Measurements from ENCODE around the gene NPLOC4.

- TF ChIP-seq CTCF (IDR thresholded peaks at IDR 0.05) (no peak), POLR2A (IDR thresholded peaks at IDR 0.05) (no peak), POLR2AphosphoS5 (IDR thresholded peaks at IDR 0.05) (no peak)
Observed at GRCh38 chr17:81664051-81664470, 27.1 kb upstream of the NPLOC4 start.
